ENCODE results near the gene DOK7.

The DOK7 gene, protein sequence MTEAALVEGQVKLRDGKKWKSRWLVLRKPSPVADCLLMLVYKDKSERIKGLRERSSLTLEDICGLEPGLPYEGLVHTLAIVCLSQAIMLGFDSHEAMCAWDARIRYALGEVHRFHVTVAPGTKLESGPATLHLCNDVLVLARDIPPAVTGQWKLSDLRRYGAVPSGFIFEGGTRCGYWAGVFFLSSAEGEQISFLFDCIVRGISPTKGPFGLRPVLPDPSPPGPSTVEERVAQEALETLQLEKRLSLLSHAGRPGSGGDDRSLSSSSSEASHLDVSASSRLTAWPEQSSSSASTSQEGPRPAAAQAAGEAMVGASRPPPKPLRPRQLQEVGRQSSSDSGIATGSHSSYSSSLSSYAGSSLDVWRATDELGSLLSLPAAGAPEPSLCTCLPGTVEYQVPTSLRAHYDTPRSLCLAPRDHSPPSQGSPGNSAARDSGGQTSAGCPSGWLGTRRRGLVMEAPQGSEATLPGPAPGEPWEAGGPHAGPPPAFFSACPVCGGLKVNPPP

DNA sequence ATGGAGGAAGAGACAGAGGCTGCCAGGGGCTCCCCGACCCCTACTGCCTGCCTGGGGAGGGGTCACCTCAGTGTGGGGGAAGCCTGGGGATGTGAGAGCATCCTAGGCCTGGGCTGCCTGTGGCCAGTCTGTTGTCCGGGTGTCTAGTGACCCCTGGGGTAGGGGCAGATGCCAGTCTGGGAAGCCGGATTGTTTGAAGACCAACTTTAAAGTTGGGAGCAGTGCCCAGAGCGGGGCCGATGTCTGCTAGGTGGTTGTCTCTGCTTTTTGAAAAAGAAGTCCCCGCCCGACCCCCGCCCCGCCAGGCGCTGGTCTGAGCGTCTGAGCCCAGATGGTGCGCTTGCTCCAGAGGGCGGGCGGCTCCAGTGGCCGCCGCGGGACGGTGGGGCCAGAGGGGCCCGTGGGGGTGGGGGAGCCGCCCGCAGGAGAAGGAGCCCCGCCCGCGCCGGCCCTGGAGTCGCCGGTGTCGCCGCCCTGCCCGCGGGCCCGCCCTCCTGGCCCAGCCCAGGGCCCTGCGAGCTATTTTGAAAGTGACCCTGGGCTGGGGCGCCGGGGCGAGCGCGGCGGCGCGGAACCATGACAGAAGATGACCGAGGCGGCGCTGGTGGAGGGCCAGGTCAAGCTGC, at the start of gene DOK7:
DOK7 (plus strand) TSS at position 517 of the 626 bp plus-strand sequence; CDS start at position 587, 70 bp downstream.
- Histone ChIP-seq H3K36me3 (ENCODE audit: insufficient read depth, insufficient read length, low read length) (no peaks in the 10 kb centered on the region), H3K9me3 (ENCODE audit: insufficient read depth, low read length) (peaks cover 12% of the 10 kb centered on the region; the same call in 1 of the 2 replicates), H3K4me1 (ENCODE audit: insufficient read depth, insufficient read length) (peaks cover 15% of the 10 kb centered on the region), H3K9ac (ENCODE audit: insufficient read length, low read depth) (peak within 1 kb of the TSS; percentile 32), H3K4me3 (ENCODE audit: insufficient read length, low read depth) (peak within 1 kb of the TSS; percentile 11), H3K27me3 (ENCODE audit: insufficient read depth, insufficient read length) (peaks cover 86% of the 10 kb centered on the region)
- no peak for DNase-seq (ENCODE audit: low read depth, low spot score)
- TF ChIP-seq YY1 (IDR thresholded peaks at IDR 0.05; ENCODE audit: insufficient read depth, insufficient read length) (no peak), ZNF274 (IDR thresholded peaks at IDR 0.05; ENCODE audit: low read depth, low read length) (no peak), SUZ12 (IDR thresholded peaks at IDR 0.05; ENCODE audit: extremely low read depth, insufficient read depth, insufficient read length) (no peak)

DNA sequence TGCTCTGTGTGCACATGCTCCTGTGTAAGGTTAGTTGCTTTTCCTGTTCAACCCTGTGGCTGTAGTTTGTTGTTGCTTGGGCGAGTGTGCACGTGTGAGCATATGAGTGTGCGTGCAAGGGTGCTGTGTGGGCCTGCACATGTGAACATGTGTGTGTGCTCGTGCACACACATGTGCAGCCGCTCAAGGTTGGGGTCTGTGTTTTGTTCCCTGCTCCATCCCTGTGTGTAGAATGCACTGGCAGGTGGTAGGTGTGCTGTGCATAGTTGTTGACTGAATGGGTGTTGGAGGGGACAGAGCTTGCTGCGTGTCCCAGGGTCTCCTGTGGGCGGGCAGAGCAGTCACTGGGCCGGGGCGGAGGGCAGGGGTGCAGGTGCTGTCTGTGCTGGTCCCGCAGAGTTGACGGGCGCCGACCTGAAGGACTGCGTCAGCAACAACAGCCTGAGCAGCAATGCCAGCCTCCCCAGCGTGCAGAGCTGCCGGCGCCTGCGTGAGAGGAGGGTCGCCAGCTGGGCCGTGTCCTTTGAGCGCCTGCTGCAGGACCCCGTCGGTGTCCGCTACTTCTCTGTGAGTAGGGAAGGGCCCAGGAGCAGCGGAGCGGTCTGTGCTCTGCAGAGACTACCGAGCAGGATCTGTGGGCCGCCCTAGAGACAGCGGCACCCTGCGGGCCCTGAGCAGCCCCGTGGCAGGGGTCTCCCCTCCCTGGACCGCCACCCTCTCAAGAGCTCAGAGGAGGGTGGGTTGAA, 49.3 kb upstream of the DOK7 start:
- DNase-seq (ENCODE audit: low read depth, low spot score) = no peak
- H3K9me3 ChIP-seq (ENCODE audit: insufficient read depth, low read length) = no peaks in the 10 kb centered on the region
- no peak overlapping the region for H3K4me3 ChIP-seq (ENCODE audit: insufficient read length, low read depth)
- no peaks in the 10 kb centered on the region for H3K27me3 ChIP-seq (ENCODE audit: insufficient read depth, insufficient read length)
- peaks cover 17% of the 10 kb centered on the region for H3K4me1 ChIP-seq (ENCODE audit: insufficient read depth, insufficient read length)
- H3K36me3 ChIP-seq (ENCODE audit: insufficient read depth, insufficient read length, low read length) = peaks cover 25% of the 10 kb centered on the region
- H3K9ac ChIP-seq (ENCODE audit: insufficient read length, low read depth) = no peak overlapping the region
- no peak for TF ChIP-seq YY1 (IDR thresholded peaks at IDR 0.05; ENCODE audit: insufficient read depth, insufficient read length)
- no peak for TF ChIP-seq ZNF274 (IDR thresholded peaks at IDR 0.05; ENCODE audit: low read depth, low read length)
- no peak for TF ChIP-seq SUZ12 (IDR thresholded peaks at IDR 0.05; ENCODE audit: extremely low read depth, insufficient read depth, insufficient read length)

DNA sequence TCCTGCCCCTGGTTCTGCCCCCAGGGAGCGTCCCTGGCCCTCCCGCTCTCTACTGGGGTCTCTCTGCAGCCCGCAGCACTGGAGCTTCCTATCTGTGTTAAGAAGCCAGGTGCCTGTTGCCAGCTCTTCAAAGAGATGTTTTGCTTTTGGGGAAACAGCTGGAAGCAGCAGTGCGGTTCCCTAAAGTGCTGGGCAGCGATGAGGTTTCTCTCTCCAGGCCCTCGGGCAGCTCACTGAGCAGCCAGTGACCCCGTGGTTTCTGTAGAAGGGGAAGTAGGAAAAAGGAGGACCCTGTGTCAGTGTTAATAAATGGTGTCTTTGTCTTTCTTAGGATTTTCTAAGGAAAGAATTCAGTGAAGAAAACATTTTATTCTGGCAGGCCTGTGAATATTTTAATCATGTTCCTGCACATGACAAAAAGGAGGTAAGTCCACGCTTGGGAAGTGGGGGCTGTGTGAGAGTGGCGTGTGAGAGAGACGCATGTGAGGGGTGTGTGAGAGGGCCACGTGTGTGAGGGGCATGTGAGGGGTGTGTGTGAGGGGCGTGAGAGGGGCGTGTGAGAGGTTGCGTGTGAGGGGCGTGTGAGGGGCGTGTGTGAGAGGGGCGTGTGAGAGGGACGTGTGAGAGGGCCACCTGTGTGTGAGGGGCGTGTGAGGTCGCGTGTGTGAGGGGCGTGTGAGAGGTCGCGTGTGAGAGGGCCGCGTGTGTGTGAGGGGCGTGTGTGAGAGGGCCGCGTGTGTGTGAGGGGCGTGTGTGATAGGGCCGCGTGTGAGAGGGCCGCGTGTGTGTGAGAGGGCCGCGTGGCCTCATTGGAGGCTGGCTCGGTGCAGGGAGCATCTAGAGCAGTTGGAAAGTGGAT, 48.5 kb upstream of the DOK7 start:
- no peak for DNase-seq (ENCODE audit: low read depth, low spot score)
- Histone ChIP-seq H3K36me3 (ENCODE audit: insufficient read depth, insufficient read length, low read length) (peaks cover 25% of the 10 kb centered on the region), H3K4me3 (ENCODE audit: insufficient read length, low read depth) (no peak overlapping the region), H3K9me3 (ENCODE audit: insufficient read depth, low read length) (no peaks in the 10 kb centered on the region), H3K27me3 (ENCODE audit: insufficient read depth, insufficient read length) (no peaks in the 10 kb centered on the region), H3K4me1 (ENCODE audit: insufficient read depth, insufficient read length) (peaks cover 14% of the 10 kb centered on the region), H3K9ac (ENCODE audit: insufficient read length, low read depth) (no peak overlapping the region)
- no peak for TF ChIP-seq ZNF274 (IDR thresholded peaks at IDR 0.05; ENCODE audit: low read depth, low read length)
- TF ChIP-seq SUZ12 (IDR thresholded peaks at IDR 0.05; ENCODE audit: extremely low read depth, insufficient read depth, insufficient read length) = no peak
- no peak for TF ChIP-seq YY1 (IDR thresholded peaks at IDR 0.05; ENCODE audit: insufficient read depth, insufficient read length)

DNA sequence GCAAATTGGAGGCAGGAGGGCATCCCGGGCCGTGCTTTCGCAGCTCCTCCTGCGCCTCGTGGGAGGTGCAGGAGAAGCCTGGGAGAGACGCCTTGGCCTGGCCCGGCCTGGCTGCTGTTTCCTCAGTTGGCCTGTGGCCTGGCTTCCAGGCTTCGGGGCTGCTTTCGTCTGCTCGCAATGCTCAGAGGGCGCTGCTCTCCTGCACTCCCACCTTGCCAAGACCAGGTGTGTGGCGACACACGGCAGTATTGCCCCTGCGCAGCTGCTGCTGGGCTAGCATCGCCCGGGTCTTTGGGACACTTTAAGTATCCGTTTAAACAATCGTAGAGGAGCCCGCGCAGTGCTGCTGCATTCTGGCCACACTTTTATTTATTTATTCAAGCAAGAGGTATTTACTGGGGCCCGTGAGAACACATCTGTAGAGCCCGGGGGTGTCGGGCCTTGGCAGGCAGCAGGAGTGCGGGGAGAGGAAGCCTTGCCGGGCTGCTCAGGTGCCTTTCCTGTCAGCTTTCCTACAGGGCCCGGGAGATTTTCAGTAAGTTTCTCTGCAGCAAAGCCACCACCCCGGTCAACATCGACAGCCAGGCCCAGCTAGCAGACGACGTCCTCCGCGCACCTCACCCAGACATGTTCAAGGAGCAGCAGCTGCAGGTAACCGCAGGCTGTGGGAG, 47.5 kb upstream of the DOK7 start:
- peaks cover 16% of the 10 kb centered on the region for H3K4me1 ChIP-seq (ENCODE audit: insufficient read depth, insufficient read length)
- DNase-seq (ENCODE audit: low read depth, low spot score) = no peak
- no peak for TF ChIP-seq ZNF274 (IDR thresholded peaks at IDR 0.05; ENCODE audit: low read depth, low read length)
- no peak for TF ChIP-seq YY1 (IDR thresholded peaks at IDR 0.05; ENCODE audit: insufficient read depth, insufficient read length)
- TF ChIP-seq SUZ12 (IDR thresholded peaks at IDR 0.05; ENCODE audit: extremely low read depth, insufficient read depth, insufficient read length) = no peak
- peak overlapping the region; percentile 17 for H3K9ac ChIP-seq (ENCODE audit: insufficient read length, low read depth)
- peaks cover 25% of the 10 kb centered on the region for H3K36me3 ChIP-seq (ENCODE audit: insufficient read depth, insufficient read length, low read length)
- no peak overlapping the region for H3K4me3 ChIP-seq (ENCODE audit: insufficient read length, low read depth)
- H3K27me3 ChIP-seq (ENCODE audit: insufficient read depth, insufficient read length) = no peaks in the 10 kb centered on the region
- no peaks in the 10 kb centered on the region for H3K9me3 ChIP-seq (ENCODE audit: insufficient read depth, low read length)

DNA sequence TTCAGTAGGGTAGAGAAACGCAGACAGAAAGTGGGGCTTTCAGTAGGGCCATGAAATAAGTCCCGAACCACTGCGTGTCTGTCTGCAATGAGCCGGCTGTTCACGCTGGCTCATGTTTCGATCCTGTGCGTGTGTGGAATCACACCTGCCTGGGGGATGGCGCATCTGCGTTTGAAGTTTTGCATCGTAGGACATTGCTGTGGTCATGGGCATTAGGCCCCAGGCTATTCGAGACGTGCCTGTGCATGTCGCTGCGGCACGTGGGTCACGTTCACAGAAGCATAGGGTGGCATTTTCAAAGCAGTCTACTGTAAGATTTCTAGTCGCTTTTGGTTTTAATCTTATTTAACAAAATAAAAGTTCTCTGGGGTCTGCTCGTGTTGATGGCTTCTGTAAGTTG, 46.8 kb upstream of the DOK7 start:
- no peaks in the 10 kb centered on the region for H3K27me3 ChIP-seq (ENCODE audit: insufficient read depth, insufficient read length)
- H3K4me3 ChIP-seq (ENCODE audit: insufficient read length, low read depth) = no peak overlapping the region
- H3K36me3 ChIP-seq (ENCODE audit: insufficient read depth, insufficient read length, low read length) = peaks cover 25% of the 10 kb centered on the region
- no peak for DNase-seq (ENCODE audit: low read depth, low spot score)
- no peak overlapping the region for H3K9ac ChIP-seq (ENCODE audit: insufficient read length, low read depth)
- peaks cover 17% of the 10 kb centered on the region for H3K4me1 ChIP-seq (ENCODE audit: insufficient read depth, insufficient read length)
- H3K9me3 ChIP-seq (ENCODE audit: insufficient read depth, low read length) = no peaks in the 10 kb centered on the region
- no peak for TF ChIP-seq YY1 (IDR thresholded peaks at IDR 0.05; ENCODE audit: insufficient read depth, insufficient read length)
- TF ChIP-seq SUZ12 (IDR thresholded peaks at IDR 0.05; ENCODE audit: extremely low read depth, insufficient read depth, insufficient read length) = no peak
- no peak for TF ChIP-seq ZNF274 (IDR thresholded peaks at IDR 0.05; ENCODE audit: low read depth, low read length)

DNA sequence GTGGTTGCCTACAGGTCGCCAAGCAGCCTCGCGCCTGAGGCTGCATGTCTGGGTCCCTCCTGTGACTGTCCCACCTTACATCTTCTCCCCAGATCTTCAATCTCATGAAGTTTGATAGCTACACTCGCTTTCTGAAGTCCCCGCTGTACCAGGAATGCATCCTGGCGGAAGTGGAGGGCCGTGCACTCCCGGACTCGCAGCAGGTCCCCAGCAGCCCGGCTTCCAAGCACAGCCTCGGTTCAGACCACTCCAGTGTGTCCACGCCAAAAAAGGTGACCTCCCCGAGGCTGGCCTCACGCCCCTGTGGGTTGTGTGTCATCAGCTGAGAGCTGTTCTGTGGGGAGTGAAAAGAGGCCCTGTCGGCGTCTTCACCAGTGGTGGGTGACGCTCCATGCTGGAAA, 46.3 kb upstream of the DOK7 start:
- Histone ChIP-seq H3K27me3 (ENCODE audit: insufficient read depth, insufficient read length) (no peaks in the 10 kb centered on the region), H3K36me3 (ENCODE audit: insufficient read depth, insufficient read length, low read length) (peaks cover 25% of the 10 kb centered on the region), H3K9ac (ENCODE audit: insufficient read length, low read depth) (no peak overlapping the region), H3K9me3 (ENCODE audit: insufficient read depth, low read length) (no peaks in the 10 kb centered on the region), H3K4me3 (ENCODE audit: insufficient read length, low read depth) (no peak overlapping the region), H3K4me1 (ENCODE audit: insufficient read depth, insufficient read length) (peaks cover 17% of the 10 kb centered on the region)
- no peak for DNase-seq (ENCODE audit: low read depth, low spot score)
- no peak for TF ChIP-seq YY1 (IDR thresholded peaks at IDR 0.05; ENCODE audit: insufficient read depth, insufficient read length)
- TF ChIP-seq SUZ12 (IDR thresholded peaks at IDR 0.05; ENCODE audit: extremely low read depth, insufficient read depth, insufficient read length) = no peak
- no peak for TF ChIP-seq ZNF274 (IDR thresholded peaks at IDR 0.05; ENCODE audit: low read depth, low read length)
